Thymus (tissue), 11 donors: ENCODE results near the gene HELLS. TPM values are rescaled to one million over a fixed set of nuclear protein-coding genes. Genes with fewer than 3 reads are reported as not detected.

Experiments
- DNase-seq, 9 donors: peaks; one replicate each; pipeline ENCODE4 v3.0.0-alpha.2; 2013; ENCODE audit warnings: low spot score in 9 of 9, low read depth in 6 of 9, missing footprints in 1 of 9
- H3K27ac ChIP-seq, 2 donors: one replicate each; pipeline ENCODE4 v1.5.1; 2013; ENCODE audit warnings: control low read depth in 1 of 2, low read depth in 1 of 2, low read length in 1 of 2, mild to moderate bottlenecking in 1 of 2, moderate library complexity in 1 of 2
- H3K27me3 ChIP-seq, 2 donors: one replicate each; pipeline ENCODE4 v1.5.1; 2013; ENCODE audit warnings: low read length in 1 of 2; ENCODE audit not compliant: control insufficient read depth in 2 of 2, insufficient read depth in 1 of 2
- H3K36me3 ChIP-seq, 2 donors: one replicate each; pipeline ENCODE4 v1.5.1; 2013; ENCODE audit warnings: low read length in 1 of 2, mild to moderate bottlenecking in 1 of 2, moderate library complexity in 1 of 2; ENCODE audit not compliant: control insufficient read depth in 2 of 2, insufficient read depth in 2 of 2
- H3K4me1 ChIP-seq, 2 donors: one replicate each; pipeline ENCODE4 v1.5.1; 2013; ENCODE audit warnings: low read length in 2 of 2; ENCODE audit not compliant: control insufficient read depth in 2 of 2, insufficient read depth in 2 of 2
- H3K4me3 ChIP-seq, 2 donors: one replicate each; pipeline ENCODE4 v1.5.1; 2013; ENCODE audit warnings: low read length in 2 of 2, control low read depth in 1 of 2, mild to moderate bottlenecking in 1 of 2
- H3K9me3 ChIP-seq, 2 donors: one replicate each; pipeline ENCODE4 v1.5.1; 2013; ENCODE audit warnings: low read length in 1 of 2, mild to moderate bottlenecking in 1 of 2; ENCODE audit not compliant: control insufficient read depth in 2 of 2, insufficient read depth in 1 of 2
- WGBS: extraction: QIAGEN DNeasy Blood & Tissue Kit; methylation state at CpG from one replicate; pipeline ENCODE4 v1.1.7; 2013; 5-methylcytosine and 5-hydroxymethylcytosine counted together
- polyA plus RNA-seq: library from polyadenylated mRNA; stranded (reverse); fragments of 200-250 nt; gene quantifications from one replicate; pipeline ENCODE4 v1.2.3, GENCODE V29; 2013
- total RNA-seq: library from RNA; stranded (reverse); fragments of 120-200 nt; gene quantifications from one replicate; pipeline ENCODE4 v1.2.4, GENCODE V29; 2013
- donor health status: healthy.

HELLS gene
- total and polyA plus RNA-seq, 2 donors, result 8.5 to 46.0 TPM

DNA sequence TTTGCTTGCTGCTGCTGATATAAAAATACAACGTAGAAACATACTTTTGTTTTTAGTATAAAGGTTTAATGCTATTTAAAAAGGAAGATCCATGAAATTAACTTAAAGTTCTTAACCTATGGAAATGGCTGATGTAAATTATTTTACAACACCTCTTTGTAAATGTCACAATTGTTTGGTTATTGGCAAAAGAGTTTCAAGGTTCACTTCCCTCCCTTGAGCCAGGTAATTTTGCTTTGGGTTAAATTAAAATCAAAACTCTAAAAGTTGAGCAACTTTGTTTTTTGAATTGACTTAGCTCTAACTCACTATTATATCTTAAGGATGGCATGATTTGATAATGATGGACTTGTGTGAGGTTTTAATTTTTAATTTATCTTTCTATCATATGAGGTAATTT is 98.8 kb downstream of the HELLS start:
- H3K9me3 ChIP-seq, result peaks cover 0 to 12% of the 10 kb centered on the region in 2 donors
- no peaks in the 10 kb centered on the region for H3K27me3 ChIP-seq
- 93% methylated on average over 1 of the region's 1 CpG for WGBS
- no peak for DNase-seq
- H3K4me3 ChIP-seq, result no peak overlapping the region
- no peaks in the 10 kb centered on the region for H3K4me1 ChIP-seq
- H3K36me3 ChIP-seq, result no peaks in the 10 kb centered on the region
- no peak overlapping the region for H3K27ac ChIP-seq

DNA sequence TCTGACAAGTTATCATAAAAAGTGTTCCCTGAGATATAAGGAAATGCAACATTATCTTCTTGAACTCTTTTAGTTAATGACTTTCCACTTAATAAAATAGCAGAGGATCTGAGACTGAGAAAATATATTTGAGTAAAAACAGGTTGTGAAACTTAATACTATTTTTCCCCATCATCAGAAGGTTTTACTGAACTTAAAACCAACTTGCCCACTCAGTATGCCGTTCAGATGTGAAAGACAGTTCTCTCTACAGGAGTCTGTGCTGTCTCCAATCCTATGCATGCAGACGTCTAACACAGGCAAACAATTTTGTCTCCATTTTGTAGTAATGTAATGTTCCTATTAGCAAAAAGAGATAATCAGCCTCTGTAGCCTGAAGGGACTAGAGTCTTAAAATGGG is 99.7 kb downstream of the HELLS start:
- DNase-seq, result no peak
- 89% methylated on average over 2 of the region's 2 CpGs for WGBS
- Histone ChIP-seq H3K27ac (no peak overlapping the region), H3K4me1 (no peaks in the 10 kb centered on the region), H3K36me3 (no peaks in the 10 kb centered on the region), H3K27me3 (no peaks in the 10 kb centered on the region), H3K9me3 (peaks cover 0 to 5% of the 10 kb centered on the region in 2 donors), H3K4me3 (no peak overlapping the region)

Other genes starting within 250 kb of the HELLS start
- gene NOC3L, start 182.8 kb upstream of the HELLS start, total RNA-seq, result 21.1 TPM
- gene NOC3L, start 182.8 kb upstream of the HELLS start, polyA plus RNA-seq, result 13.2 TPM
- gene TBC1D12, start 143.2 kb upstream of the HELLS start, total RNA-seq, result 3.7 TPM
- 8.9 TPM for gene TBC1D12, start 143.2 kb upstream of the HELLS start, polyA plus RNA-seq
- gene CYP2C18, start 137.9 kb downstream of the HELLS start, total RNA-seq, result 0.14 TPM
- 0.68 TPM for gene CYP2C18, start 137.9 kb downstream of the HELLS start, polyA plus RNA-seq
- gene CYP2C19, start 216.9 kb downstream of the HELLS start, total RNA-seq, result not detected
- 0.02 TPM for gene CYP2C19, start 216.9 kb downstream of the HELLS start, polyA plus RNA-seq